Measurements from ENCODE around the gene CTNNA2.

Gene CTNNA2

DNA sequence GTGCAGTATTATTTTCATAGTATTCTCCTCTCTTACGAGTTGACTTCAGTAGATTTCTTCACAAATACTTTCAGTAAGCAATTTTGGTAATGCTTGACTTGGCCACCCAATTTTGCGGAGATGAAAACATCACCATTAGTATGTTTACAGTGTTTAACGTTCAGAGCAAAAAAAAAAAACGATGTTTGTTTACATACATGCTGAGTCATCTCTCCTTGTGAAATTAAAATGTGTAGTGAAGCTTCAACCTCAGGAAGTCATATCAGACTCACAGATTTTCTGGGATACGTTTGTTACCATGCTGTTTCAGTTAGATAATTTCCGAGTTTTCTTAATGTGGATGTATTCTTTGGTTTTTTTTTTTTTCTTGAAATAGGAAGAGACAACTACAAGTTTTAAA is 100.1 kb downstream of the CTNNA2 start:
- DNase-seq (ENCODE audit: low read depth in 3 of 3), result no peak

DNA sequence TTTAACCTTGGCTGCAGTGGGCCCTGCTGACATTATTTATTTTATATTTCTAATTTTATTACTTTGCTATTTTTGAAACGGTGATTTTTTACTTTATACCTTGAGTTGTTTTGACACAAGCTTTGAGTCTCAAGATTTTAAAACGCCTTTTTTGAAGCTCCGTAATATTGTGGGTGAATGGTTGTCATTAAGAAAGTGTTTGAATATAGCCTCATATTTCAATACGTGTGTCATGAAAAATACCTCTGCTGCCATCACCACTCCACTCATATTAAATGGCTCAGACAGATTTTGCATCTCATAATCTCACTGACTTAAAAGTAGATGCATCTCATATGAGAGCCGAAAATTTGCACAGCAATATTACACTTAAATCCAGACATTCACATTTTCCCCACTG is 106.6 kb downstream of the CTNNA2 start:
- no peak for DNase-seq (ENCODE audit: low read depth in 3 of 3)

DNA sequence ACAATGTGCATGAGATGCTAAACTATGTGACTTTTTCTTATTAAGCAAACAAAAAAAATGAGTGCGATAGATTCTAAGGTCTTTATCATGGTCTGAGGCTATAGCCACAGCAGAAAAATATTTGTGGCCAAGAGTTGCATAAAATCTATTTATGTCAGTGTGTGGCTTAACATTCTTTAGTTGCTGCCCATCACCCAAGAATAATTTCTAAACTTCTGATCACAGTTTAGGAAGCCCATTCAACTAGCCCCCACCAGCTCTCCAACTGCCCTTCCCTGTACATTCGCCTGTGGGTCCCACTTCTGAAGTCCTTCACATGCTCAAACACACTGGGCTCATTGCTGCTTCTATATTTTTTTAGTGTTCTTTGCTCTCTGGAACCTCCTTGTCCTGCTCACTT is 107.1 kb downstream of the CTNNA2 start:
- DNase-seq (ENCODE audit: low read depth in 3 of 3), result no peak

DNA sequence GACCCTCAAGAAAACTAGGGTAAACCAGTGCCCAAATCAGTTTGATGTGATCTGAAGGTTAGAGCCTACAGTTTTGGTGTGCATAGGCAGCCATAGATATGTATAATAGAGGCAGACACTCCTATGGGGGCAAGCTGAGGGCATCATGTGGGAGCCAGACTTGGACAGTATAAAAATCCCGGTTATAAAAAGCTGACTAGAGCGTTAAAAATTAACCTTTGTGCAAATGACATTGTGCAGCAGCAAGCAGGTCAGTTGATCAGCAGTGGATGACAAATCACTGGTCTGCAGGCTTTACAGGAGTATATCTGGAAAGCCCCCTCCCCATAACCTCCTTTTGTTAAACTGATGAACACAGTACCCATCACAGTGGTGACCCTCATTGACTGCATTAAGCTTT is 107.8 kb downstream of the CTNNA2 start:
- no peak for DNase-seq (ENCODE audit: low read depth in 3 of 3)

GRCh38 chr2:79621252-79621651 is 108.4 kb downstream of the CTNNA2 start:
- no peak for DNase-seq (ENCODE audit: low read depth in 3 of 3)

DNA sequence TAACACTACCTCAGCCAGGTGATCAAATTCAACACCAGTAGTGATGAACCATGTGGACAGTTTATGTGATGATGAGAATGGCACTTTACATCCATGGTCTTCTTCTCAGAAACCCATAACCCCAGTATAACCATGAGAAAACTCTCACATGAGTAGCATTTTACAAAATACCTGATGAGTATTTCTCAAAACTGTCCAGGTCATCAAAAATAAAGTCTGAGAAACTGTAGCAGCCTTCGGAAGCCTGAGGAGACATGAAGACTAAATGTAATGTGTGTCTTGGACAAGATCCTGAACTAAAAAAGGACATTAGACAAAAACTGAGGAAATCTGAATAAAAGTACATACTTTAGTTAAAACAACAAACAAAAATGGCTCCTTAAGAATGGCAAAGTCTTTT is 108.9 kb downstream of the CTNNA2 start:
- DNase-seq (ENCODE audit: low read depth in 3 of 3), result no peak

- no peak for DNase-seq (ENCODE audit: low read depth in 3 of 3)
Measured at GRCh38 chr2:79622508-79622907, 109.7 kb downstream of the CTNNA2 start.

- no peak for DNase-seq (ENCODE audit: low read depth in 3 of 3)
Measured at GRCh38 chr2:79627237-79627636, 114.4 kb downstream of the CTNNA2 start.

DNA sequence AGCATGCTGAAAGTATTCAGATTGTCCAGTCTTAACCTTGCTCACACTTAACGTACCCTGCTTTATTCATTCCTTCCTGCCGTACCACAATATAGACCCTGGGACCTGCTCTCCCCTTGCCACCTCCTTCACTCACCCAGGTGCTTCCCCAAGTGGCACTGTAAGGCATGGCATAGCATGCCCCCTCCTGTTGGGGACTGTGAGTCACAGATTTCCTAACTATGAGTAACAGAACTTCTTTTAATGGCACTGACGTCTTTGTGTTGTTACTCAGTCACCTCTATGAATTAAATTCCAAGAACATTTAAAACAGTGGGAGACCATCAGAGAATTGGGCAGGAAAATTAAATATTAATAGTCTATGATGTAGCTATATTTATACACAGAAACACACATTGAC is 117.2 kb downstream of the CTNNA2 start:
- DNase-seq (ENCODE audit: low read depth in 3 of 3), result no peak

- no peak for DNase-seq (ENCODE audit: low read depth in 3 of 3)
Measured at GRCh38 chr2:79630972-79631557, 118.2 kb downstream of the CTNNA2 start.

DNA sequence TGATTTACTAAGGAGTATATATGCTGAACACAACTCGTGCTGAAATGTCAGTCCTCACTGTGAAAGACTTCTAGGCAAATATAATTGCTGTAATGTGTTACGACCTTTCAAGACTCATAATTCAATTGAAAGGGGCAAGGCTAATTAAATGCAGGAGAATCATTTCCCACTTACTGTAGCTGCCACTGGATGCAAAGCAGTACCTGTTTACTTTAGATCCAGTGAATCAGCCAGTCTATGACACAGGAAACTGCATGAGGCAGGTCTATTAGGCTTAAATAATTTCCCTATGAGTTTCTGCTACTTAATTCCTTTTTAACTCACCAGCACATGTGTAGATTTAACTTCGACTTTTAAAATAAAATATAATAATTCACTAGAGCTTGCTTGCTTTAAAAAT is 125.6 kb downstream of the CTNNA2 start:
- no peak for DNase-seq (ENCODE audit: low read depth in 3 of 3)

GRCh38 chr2:79638954-79639353 is 126.1 kb downstream of the CTNNA2 start:
- DNase-seq (ENCODE audit: low read depth in 3 of 3), result no peak

GRCh38 chr2:79640001-79640400 is 127.2 kb downstream of the CTNNA2 start:
- DNase-seq (ENCODE audit: low read depth in 3 of 3), result no peak

DNA sequence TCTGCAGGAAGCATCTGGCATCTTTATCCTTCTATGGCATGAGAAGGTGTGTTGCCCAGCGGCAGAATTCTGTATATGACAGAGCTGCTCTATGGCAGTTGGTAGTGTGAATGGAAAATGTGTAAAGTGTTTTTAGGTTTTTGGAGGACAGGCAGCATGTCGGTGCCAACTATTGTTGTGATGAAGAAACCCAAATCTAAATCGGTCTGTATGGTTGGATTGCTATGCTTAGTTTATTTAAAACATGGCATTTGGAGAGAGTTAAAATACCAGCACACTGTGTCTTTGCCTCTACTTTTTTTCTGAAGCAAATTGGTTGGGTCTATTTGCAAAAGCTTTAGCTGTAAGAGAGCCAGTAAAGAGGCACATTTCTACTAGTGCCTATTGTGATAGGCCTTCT is 136.7 kb downstream of the CTNNA2 start:
- DNase-seq (ENCODE audit: low read depth in 3 of 3), result no peak

DNA sequence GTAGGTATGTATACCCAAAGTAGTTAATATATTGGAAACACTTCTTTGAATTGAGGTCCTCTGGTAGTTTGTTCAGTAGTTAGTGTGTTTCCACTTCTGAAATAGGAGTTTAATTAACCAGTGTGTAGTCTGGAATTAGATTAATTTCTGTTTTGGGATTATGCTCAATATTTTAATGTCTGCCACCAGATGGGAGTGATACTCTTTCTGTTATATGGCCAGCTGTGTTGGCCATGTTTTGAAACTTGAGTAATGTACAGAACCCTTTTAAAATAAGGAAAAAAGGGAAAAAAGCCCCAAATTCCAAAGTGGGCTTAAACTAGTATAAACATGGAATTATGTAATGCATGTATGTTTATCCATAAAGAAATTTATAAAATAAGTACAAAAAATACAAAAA is 147.7 kb downstream of the CTNNA2 start:
- DNase-seq (ENCODE audit: low read depth in 3 of 3), result no peak

DNA sequence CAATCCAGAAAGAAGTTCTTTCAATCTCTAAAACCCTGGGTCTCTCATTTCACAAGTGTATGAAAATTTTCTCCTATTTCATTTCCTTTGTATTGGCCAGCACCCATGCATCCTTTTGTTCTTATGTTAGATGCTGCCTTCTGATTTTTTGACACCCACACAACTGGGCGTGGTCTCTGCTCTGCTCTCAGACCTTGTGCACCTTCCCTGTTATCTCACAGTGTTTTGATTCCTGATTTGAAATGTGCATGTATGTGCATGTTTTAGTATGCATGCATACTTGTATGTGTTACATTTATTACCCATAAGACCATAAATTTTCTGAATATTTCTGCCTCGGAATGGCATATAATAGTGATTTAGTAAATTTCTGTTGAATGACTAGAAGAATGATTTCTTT is 152.2 kb downstream of the CTNNA2 start:
- no peak for DNase-seq (ENCODE audit: low read depth in 3 of 3)

DNA sequence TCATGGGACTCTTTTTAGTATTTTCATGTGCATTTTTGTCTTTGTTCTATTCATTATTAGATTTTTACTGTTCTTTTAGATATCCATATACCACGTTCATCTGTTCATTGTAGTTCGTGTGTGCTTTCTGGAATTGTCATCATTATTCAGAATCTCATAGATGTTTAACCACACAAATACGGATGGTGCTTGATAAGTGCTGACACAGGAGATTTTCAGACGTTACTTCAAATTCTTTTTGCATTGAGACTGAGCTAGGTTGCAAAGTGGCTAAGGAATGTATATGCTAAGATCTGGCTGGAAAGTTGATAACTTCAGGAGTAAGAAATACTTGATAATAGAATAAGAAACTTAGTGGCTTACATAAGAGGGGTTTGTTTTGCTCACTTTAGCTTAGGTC is 153.6 kb downstream of the CTNNA2 start:
- DNase-seq (ENCODE audit: low read depth in 3 of 3), result no peak

DNA sequence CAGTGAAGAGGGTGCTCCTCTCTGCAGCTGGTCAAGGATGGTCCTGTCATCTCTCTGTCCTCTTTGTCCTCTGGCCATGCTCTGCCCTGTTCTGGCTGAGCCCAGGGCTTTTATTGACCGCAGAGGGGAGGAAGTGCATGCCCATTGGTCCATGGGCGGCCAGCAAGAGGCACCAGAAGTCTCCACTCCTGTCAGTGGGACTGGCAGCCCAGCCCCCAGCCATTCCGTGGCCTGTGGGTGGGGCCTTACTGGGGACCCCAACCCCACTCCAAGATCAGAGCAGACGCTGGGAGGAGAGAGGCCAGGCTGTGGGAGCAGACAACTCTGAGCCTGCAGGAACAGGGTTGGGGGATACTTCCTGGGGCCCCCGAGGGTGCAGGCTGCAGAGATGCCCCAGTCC is 156.9 kb downstream of the CTNNA2 start:
- no peak for DNase-seq (ENCODE audit: low read depth in 3 of 3)

- no peak for DNase-seq (ENCODE audit: low read depth in 3 of 3)
Measured at GRCh38 chr2:79670198-79670597, 157.3 kb downstream of the CTNNA2 start.

DNA sequence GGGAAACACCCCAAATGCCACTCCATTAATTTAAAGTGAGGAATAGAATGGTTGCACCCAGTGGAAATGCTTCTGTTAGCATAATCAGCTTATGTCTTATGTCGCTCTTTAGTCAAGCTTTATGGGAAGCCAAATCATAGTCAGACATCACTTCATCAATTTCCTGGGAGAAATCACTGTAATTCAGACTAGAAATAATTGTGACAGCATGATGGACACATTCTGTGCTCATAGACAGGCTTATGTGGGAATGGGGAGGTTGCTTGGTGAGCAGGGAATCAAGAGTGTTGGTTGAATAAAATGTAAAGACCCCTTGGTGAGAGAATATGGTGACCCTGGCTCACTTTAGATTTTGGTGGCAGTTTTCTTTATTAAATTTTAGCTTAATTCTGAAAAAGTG is 174.0 kb downstream of the CTNNA2 start:
- no peak for DNase-seq (ENCODE audit: low read depth in 3 of 3)

- DNase-seq (ENCODE audit: low read depth in 3 of 3), result no peak
Measured at GRCh38 chr2:79695248-79695647, 182.4 kb downstream of the CTNNA2 start.

DNA sequence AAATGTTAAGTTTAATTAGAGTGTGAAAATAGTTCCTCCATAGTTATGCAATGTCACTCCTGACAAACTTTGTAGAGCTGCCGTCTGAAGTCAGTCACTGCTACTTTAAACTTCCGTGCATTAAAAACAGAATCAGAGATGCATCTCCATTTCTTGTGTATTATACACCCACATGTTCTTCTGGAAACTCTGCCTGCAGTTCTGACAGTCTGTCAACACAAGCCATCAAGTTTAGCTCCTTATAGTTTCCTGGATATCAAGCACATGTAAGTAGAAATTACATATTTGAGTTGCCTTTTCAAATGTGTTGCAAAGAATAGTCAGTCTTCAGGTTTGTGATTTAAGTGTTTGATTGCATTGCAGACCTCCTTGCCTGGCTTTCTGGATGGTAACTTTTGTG is 184.3 kb downstream of the CTNNA2 start:
- no peak for DNase-seq (ENCODE audit: low read depth in 3 of 3)

GRCh38 chr2:79700651-79701050 is 187.8 kb downstream of the CTNNA2 start:
- no peak for DNase-seq (ENCODE audit: low read depth in 3 of 3)

- DNase-seq (ENCODE audit: low read depth in 3 of 3), result no peak
Measured at GRCh38 chr2:79702905-79703304, 190.1 kb downstream of the CTNNA2 start.

DNA sequence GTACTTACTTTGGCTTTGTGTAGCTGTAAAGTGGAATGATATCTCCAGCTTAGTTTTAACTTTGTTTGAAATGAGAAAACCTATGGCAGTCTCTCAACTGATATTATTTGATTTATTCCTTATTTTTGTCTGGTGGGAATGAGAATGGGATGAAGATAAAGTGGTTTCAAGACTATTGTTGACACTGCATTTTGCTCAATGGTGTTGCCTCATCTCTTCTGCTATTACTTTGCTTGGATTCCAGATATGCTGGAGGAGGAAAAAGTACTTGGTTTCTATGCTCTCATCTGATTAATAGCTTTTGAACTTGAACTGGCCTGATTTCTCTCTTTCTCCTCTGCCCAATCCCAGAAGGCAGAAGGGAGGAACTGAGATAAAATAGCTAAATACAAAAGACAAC is 198.2 kb downstream of the CTNNA2 start:
- DNase-seq (ENCODE audit: low read depth in 3 of 3), result no peak
